Urothelium cell line (cell line): ENCODE data around the gene CYBB.
A peak's percentile ranks its signal among the peaks of the same experiment; 100 is the strongest.
"Not testable (repeated sequence)": the region's sequence is repeated elsewhere in the genome, so short reads cannot be mapped to it uniquely, and the experiment has no call there.

Source experiments
- DNase-seq: peaks from one replicate; pipeline ENCODE4 v3.0.0; 2011; ENCODE audit warnings: low spot score, mixed read lengths
- FAIRE-seq: peaks from 2 replicates; lab custom pipeline; 2011; peaks lifted over from hg19 to GRCh38; lab: Jason Lieb, UNC

Gene CYBB

DNA sequence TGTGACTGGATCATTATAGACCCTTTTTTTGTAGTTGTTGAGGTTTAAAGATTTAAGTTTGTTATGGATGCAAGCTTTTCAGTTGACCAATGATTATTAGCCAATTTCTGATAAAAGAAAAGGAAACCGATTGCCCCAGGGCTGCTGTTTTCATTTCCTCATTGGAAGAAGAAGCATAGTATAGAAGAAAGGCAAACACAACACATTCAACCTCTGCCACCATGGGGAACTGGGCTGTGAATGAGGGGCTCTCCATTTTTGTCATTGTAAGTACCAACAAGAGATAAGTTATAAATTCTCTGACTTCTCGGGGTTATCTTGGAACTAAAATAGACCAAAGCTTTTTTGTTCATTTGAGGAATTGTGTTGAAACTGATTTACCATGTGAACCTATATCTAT, at the start of gene CYBB:
Gene CYBB (plus strand): TSS at position 203 of the 400 bp plus-strand sequence. CDS start 19 bp downstream, at position 222.
- no peak for DNase-seq
- no peak for FAIRE-seq

DNA sequence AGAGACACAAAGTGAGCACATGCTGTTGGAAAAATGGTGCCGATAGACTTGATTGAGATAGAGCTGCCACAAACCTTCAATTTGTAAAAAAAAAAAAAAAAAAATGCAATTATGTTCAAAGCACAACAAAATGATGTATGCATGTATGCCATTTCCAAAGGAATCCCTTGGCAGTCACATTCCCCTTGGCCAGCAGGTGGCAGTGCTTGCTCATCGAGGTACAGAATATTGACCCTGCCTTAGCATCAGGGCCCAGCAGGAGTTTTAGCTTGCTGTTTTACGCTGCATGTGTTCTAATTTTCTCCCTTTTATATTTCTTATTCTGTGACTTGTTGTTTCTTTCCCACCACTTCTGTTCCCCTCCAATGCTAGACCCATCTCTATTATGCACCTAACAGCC, 34.5 kb upstream of the CYBB start:
- peak; percentile 31 for DNase-seq
- FAIRE-seq = no peak

DNA sequence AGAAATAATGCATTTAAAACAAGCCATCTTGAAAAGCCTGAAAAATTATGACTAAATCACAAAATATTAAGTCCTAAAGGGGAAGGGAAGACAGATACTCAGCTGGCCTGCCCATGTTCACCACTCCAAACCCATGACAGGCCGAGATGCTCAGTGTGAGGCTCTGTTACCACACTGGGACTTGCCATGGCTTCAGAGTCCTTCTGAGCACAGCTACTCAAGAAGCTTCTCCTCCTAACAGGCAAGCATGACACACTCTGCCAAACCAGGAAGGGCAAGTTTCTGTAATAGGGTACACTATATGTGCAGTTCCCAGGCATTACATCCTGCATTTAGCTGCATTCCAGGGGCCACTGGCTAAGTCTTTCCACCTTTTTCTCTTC, 34.0 kb upstream of the CYBB start:
- DNase-seq (no peak), FAIRE-seq (no peak)

DNA sequence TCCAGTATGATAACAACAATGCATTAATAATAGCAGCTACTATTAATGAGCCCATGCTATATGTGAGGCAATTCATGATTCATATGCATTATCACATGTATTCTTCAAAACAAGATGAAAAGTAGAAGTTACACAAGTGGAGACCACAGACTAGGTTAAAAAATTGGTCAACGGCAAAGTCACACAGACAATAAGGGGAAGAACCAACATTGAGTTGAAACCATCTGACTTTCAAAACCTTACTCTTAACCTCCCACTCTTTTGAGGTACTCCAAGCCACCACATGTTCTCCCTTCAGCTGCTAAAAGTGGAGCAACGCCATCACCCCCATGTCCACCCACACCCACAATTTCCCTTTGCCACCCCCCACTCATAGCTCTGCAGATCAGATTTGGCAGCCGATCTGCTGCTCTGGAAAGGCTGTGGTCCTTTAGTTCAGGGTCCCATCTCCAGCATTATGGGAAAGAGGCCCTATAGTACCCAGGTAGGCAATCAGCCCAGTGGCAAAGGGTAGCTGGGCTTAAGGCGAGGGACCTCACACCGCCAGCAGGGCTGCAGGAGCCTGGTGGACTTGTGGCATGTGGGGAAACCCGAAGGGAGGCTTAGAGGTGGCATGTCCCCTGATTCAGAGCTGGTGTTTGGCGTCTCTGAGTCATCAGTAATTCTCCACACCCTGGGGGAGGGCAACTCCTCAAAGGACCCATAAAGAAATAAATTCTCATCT, 33.5 kb upstream of the CYBB start:
- no peak for FAIRE-seq
- peak; percentile 4 for DNase-seq

DNA sequence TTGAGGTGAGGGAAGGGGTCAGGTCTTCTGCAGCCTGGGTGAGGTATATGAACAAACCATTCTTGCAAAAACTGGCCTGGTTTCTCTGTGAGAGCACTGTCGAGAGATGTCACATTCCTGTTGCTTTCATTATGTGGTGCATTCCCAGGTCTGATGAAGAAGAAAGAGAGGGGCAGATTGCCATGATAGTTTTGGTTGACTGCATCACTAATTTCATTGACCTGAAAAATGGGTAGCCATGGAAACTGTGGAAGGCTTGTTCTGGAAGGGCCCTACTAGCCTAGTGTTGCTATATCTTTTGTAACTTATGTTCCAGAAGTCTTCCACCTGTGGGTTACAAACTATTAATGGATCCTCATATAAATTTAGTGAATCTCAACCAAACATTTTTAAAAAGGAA, 32.9 kb upstream of the CYBB start:
- DNase-seq = no peak
- FAIRE-seq = no peak

DNA sequence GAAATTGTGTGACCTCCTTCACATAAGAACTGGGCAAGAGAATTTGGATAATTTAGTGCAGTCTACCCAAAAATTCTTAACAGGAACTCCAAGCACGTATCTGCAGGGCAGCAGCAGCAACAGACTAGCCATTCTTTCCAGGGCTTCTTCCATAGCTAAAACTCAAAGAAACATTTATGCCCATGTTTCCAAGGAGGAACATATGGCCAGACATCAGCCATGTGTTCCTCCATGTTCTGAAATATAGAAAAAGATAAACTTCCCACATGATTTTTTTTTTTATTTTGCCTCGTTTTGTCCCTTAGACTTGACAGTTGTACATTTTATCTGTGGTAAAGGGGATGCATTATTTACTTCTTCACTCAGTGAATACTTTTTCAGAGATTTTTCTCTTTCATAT, 27.6 kb upstream of the CYBB start:
- FAIRE-seq = no peak
- no peak for DNase-seq

DNA sequence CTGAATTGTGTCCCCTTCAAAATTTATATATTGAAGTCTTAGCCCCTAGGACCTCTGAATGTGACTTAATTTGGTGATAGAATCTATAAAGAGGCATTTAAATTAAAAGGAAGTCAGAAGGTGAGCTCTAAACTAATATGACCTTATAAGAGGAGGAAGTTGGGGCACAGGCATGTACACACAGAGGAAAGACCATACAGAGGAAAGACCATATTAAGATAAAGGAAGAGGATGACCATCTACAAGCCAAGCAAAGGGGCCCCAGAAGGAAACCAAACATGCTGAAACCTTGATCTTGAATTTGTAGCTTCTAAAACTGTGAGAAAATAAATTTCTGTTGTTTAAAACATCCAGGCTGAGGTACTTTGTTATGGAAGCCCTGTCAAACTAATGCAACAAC, 26.9 kb upstream of the CYBB start:
- FAIRE-seq (no peak), DNase-seq (no peak)

DNA sequence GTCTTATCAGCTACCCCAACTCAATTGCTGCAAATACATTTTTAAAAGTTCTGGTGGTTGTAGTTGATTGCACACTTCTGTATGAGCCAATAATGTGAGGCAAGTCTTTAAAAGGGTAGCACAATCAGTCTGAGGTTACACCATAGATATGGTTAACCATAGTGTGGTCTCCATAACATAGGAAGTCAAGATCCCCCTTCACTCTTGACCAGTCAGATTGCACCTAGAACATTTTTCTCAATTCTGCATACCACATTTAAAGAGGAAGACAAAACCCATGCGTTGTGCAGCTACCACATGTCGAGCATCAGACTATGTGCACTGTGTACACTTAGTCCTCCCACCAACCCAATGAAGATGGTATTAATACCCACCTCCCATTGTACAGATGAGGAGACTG, 26.5 kb upstream of the CYBB start:
- FAIRE-seq (no peak), DNase-seq (no peak)

DNA sequence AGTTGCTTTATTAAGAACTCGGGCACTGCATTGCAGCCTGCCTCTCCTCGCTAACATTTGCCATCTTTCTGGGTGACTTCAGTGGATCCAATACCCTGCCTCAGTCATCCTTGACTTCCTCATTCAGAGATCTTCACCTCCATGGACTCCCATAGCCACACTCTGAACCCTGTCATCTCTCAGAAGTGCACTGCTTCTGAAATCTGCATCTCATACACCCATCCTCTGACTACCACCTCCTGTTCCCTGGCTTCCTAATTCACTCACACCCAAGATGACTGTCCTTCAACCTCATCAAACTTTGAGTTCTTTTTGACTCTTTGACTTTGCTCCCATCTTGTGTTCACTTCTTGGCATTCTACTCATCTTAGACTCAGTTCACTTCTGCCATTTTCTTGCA, 25.3 kb upstream of the CYBB start:
- FAIRE-seq = no peak
- DNase-seq = no peak

DNA sequence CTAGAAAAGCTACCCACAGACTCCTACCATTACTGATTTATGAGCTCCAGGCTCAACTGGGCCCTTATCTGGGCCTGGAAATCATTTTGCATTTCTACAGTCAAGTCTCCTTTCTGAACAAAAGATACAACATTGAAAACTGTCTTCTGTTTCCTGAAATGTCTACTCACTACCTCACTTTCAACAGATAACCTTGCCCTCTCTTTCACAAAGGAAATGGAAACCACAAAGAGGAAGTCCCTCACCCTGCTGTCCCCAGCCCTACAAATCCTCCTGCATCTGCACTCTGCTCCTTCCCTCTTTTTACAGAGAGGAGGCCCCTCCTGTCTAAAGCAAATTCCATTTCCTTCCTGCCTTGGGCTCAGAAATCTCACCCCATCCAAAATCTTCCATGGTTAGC, 24.8 kb upstream of the CYBB start:
- no peak for FAIRE-seq
- DNase-seq = no peak

DNA sequence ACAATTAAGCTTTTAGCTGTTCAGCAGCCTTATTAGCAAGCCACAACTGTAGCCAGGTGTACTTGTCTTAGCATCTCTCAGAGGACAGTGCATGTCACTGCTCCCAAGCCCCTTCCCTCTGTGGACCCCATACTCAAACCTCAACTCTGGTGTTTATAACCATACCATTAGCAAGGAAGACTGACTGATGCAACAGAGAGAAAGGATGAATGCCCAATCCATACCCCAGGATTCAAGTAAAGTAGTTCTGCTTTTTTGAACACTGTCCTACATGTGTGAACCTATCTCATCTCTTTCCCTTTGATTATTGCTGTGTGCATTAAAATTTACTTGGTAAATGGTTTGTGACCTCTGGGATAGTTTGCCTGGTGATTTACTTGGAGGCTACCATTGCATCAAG, 22.8 kb upstream of the CYBB start:
- DNase-seq (no peak), FAIRE-seq (no peak)

DNA sequence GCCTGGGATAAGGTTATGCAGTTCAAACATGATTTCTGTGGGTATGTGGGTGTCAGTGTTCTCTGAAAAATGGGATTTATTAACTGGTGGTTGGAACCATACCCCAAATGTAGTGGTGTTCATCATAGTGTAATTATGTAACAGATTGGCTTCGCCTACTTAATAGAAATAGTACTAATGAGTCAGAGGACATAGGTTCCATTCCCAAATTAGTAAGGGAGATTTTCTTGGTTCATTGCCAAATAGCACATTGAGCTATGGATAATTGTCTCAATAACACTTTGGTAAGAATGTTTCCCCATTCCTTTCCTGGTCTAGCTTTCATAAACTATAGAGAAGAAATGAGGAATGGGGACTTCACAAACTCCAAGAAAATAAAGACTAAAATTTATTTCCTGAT, 20.5 kb upstream of the CYBB start:
- FAIRE-seq (no peak), DNase-seq (no peak)

DNA sequence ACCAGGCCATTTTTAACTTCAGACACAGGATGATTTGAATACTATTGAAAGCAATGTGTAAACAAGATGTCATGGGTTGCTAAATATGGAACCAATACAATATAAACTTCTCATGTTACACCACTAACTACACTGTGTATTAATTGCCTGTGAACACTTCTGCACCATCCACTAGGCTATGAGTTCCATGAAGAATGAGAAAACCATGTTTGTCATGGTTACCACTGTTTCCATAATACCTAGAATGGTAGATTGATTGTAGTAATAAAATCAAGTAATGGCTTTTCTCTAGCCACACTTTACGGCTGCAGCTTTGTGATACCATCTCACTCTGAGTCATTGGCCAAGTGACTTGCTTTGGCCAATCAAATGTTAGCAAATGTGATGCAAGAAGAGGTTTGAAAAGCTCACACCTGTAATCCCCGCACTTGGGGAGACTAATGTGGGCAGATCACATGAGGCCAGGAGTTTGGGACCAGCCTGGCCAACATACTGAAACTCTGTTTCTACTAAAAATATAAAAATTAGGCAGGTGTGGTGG, 19.9 kb upstream of the CYBB start:
- DNase-seq (no peak), FAIRE-seq (no peak)

DNA sequence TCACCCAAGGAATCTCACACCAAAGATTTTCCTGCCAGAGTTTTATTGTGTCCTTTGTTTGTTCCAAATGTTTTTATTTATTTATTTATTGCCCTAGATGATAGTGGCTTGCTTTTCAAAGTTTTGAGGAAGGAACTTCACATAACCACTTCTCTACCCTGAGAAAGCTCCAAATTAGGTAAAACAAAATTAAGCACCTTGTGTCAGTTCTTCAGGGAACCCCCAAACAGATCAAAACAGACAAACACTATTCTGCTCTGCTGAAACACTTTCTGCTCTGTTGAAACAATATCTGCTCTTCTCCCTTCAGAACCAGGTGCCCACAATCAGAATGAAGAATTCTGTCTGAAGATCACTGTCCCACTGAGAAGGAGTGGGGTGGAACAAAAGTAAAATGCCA, 16.5 kb upstream of the CYBB start:
- DNase-seq (no peak), FAIRE-seq (no peak)

DNA sequence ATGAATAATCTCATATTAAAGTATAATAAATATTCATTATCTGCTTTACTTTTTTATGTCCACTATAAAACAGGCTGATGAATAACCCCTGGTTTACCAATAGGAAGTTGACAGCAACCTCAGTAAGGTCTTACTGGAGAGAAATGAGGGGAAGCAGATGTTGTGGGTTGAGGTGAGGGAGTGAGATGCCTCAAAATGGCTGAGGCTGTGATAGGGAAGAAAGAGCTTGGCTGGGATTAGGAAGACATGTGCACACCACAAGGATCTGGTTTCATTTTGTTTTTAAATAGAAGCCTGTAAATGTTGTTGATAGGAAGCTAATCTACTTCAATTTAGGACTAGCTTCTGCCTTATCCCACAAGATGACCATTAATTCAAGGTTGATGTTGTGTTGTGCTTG, 14.4 kb upstream of the CYBB start:
- FAIRE-seq (no peak), DNase-seq (no peak)

DNA sequence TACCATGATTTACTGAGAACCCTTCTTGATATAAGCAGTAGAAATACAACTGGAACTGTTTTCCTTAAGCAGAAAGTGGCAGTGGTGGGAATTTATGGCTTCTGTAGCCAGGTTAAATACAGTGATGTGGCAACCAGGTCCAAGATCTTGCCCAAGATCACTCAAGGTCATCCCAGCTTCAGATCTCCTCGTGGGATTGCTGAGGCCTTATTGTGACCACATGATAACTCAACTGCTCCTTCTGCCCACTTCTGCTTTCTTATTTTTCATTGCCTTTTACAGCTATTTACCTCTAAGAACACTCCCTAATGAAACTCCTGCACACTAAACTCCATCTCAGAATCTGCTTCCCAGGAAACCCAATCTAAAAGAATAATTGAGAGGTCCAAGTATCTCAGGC, 12.4 kb upstream of the CYBB start:
- DNase-seq (no peak), FAIRE-seq (no peak)

DNA sequence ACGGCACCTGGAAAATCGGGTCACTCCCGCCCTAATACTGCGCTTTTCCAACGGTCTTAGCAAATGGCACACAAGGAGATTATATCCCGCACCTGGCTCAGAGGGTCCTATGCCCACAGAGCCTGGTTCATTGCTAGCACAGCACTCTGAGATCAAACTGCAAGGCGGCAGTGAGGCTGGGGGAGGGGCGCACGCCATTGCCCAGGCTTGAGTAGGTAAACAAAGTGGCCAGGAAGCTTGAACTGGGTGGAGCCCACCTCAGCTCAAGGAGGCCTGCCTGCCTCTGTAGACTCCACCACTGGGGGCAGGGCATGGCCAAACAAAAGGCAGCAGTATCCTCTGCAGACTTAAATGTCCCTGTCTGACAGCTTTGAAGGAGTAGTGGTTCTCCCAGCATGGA, 11.0 kb upstream of the CYBB start:
- FAIRE-seq, DNase-seq: not testable (repeated sequence)

DNA sequence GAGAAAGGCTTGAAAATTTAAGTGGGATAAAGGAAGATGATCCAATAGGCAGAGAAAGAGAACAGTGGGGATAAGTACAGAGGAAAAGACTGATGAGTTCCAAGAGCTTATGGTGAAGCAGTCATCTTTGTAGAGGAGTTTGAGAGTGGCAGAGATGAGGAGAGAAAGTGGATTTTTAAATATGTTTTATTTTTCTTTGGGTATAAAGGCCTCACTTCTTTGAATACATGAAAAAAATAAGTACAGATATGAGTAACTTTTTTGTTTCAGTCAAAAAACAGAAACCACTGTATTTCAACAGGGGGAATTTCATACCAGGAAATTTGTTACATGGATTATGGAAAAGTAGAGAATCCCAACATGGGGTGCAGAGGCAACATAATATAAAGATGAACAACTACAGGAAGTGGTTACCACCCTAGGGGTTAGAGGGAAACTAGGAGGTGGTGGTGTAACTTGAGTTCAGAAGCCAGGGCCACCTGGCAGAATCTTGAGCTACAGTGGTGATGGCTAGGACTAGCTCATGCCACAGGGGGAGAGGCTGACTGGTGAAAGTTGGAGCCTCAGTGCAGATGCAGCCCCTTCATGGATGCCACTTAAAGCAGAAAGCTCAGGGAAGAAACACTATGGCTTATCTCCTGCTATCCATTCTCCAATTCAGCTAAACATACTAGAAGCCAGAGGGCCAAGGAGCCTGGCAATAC, 3.4 kb upstream of the CYBB start:
- no peak for FAIRE-seq
- no peak for DNase-seq

DNA sequence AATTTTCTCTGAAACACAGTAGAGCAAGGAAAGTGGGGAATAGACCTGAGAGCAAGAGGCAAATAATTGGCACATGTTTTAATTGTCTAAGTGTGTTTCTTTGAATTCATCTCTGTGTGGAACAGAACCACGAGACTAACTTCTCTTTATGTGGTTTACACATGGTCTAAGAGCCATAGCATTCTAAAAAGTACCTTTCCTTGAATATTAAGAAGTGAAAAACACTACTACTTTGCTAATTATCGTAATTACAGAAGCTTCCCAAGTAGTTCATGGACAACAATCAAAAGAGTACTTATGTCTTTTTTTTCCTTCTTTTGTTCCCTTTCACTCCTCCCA, 2.9 kb upstream of the CYBB start:
- no peak for FAIRE-seq

DNA sequence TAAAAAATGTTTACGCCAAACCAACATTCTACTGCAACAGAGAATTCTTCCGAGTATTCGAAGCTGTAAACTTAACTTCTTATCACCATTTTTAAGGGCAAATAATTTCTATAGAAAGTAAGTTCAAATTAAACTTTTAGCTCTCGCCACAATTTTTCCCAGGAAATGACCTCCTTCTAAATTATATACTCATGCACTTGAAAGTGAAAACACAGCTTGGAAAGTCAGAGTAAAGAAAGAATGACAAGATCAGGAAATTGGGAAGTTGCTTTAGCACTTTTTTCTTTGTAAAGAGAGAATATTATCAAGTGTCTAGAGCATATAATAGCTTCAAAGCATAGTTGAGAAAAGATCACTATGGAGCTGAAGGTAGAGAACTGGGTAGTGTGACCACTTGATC, 1.2 kb downstream of the CYBB start:
- FAIRE-seq = no peak
- no peak for DNase-seq

More for the DNA sequence above, 2.9 kb upstream of the CYBB start:
- DNase-seq = no peak

DNA sequence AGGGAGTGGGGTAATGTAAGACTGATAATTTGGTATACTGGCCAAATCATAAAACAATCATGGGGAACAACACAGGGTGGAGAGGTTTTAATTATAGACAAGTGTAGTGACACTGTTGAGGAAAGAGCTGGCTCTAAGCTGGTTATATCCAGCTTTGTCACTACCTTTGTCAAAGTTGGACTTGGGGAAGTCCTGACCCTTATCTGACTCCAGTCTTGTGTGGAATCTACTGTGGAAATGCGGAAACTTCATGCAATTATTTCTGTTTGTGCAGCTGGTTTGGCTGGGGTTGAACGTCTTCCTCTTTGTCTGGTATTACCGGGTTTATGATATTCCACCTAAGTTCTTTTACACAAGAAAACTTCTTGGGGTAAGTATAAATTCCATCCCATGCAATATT, 2.0 kb downstream of the CYBB start:
- no peak for FAIRE-seq
- DNase-seq = no peak

DNA sequence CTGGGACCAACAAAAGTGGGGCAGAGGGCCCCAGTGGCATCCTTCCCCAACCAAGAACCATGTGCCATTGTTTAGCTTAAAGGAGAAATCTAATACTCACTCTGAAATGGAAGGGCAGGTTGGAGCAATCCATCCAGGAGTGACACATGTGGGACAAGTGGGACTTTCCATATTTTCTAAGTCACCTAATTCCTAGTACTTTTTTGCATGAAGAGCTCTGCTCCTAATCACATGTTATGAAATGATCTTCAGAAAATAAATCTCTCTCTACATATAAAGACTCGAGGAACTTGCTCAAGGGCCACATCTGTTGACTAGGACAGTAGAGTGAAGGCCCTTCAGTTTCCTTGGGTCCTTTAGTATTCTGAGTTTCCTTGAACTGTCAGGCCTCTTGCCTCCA, 2.5 kb downstream of the CYBB start:
- FAIRE-seq (no peak), DNase-seq (no peak)

DNA sequence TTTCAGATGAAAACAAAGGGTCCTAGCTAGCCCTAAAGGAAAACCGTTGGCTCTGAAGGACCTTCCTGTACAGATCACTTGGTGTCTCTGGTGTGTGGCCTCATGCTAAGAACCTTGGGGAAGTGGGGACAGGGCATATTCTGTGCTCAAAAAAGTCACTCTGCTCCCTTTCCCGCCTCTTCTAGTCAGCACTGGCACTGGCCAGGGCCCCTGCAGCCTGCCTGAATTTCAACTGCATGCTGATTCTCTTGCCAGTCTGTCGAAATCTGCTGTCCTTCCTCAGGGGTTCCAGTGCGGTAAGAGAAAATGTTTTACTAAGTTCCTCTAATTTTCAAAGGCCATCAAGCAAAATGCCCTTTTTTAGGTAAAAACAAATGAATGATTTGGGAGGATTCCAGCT, 3.4 kb downstream of the CYBB start:
- DNase-seq = no peak
- FAIRE-seq = no peak
